B cell (primary cell): ENCODE measurements around the gene TIFAB. TPM values are rescaled to one million over a fixed set of nuclear protein-coding genes. Genes with fewer than 3 reads are reported as not detected.

Experiments
- ATAC-seq: fragments of 200-7000 bp; cut with Tn5 transposase; one replicate; pipeline ENCODE4 v1.10.0; 2021; ENCODE audit warnings: low read depth, mild to moderate bottlenecking, moderate number of reproducible peaks, moderate library complexity
- CTCF ChIA-PET: fragments of 350-600 bp; sonication (Branson Sonifier 250); formaldehyde crosslinking; loops from one replicate; lab custom pipeline; 2021; ENCODE audit warnings: antibody characterized with exemption, inconsistent platforms; lab: Charles Lee
- POLR2A ChIA-PET: fragments of 350-600 bp; sonication (Branson Sonifier 250); formaldehyde crosslinking; loops from one replicate; lab custom pipeline; 2021; ENCODE audit warnings: antibody characterized with exemption; lab: Charles Lee
- DNase-seq: peaks from one replicate; pipeline ENCODE4 v3.0.0; 2013
- H2AFZ ChIP-seq: 2 replicates; pipeline ENCODE4 v1.6.1; 2012; ENCODE audit warnings: mild to moderate bottlenecking, low read depth, low read length; ENCODE audit not compliant: insufficient read depth, poor library complexity, severe bottlenecking
- H3K27ac ChIP-seq, 2 donors: 1 replicate in 1 of 2; 2 replicates in 1 of 2; pipeline ENCODE4 v1.5.1; 2012 to 2013; ENCODE audit warnings: low read length in 2 of 2, mild to moderate bottlenecking in 2 of 2, moderate library complexity in 1 of 2
- H3K27me3 ChIP-seq, 4 experiments: fragments of 200-600 bp in 1 of 4; sonication (generic) in 1 of 4; replicated peaks in 1 of 4; 1 replicate in 2 of 4; 2 replicates in 2 of 4; pipeline versions ENCODE4 v1.6.1 to v1.7.0; 2013 to 2016; ENCODE audit warnings: low read length in 3 of 4, mild to moderate bottlenecking in 2 of 4, mixed read lengths in 1 of 4, moderate library complexity in 1 of 4; ENCODE audit not compliant: insufficient read depth in 4 of 4, control insufficient read depth in 3 of 4; ENCODE audit errors: control extremely low read depth in 1 of 4
- H3K36me3 ChIP-seq, 2 experiments: replicated peaks in 1 of 2; 1 replicate in 1 of 2; 2 replicates in 1 of 2; pipeline versions ENCODE4 v1.6.1 to v1.7.1; 2013; ENCODE audit warnings: low read length in 1 of 2; ENCODE audit not compliant: insufficient read depth in 2 of 2, control insufficient read depth in 1 of 2; ENCODE audit errors: control extremely low read depth in 1 of 2, extremely low read depth in 1 of 2
- H3K4me1 ChIP-seq, 2 donors: fragments of 200-600 bp in 1 of 2; sonication (generic) in 1 of 2; 1 replicate in 1 of 2; 2 replicates in 1 of 2; pipeline versions ENCODE4 v1.5.1 to v1.6.1; 2013 to 2017; ENCODE audit warnings: low read length in 2 of 2; ENCODE audit not compliant: control insufficient read depth in 2 of 2, insufficient read depth in 2 of 2
- H3K4me2 ChIP-seq: replicated peaks from 2 replicates; pipeline ENCODE3; 2012; ENCODE audit warnings: mild to moderate bottlenecking, low read depth, low read length; ENCODE audit not compliant: poor library complexity, severe bottlenecking
- H3K4me3 ChIP-seq, 5 experiments: fragments of 200-600 bp in 1 of 5; sonication (generic) in 1 of 5; 1 replicate in 3 of 5; 2 replicates in 2 of 5; pipeline versions ENCODE4 v1.5.1 to v1.7.0; 2011 to 2016; ENCODE audit warnings: low read length in 4 of 5, mild to moderate bottlenecking in 4 of 5, low read depth in 2 of 5, control low read depth in 1 of 5, moderate library complexity in 1 of 5; ENCODE audit not compliant: insufficient read depth in 1 of 5; ENCODE audit errors: control extremely low read depth in 1 of 5, extremely low read depth in 1 of 5
- H3K79me2 ChIP-seq: fragments of 200-600 bp; sonication (generic); one replicate; pipeline ENCODE4 v1.6.0; 2016; ENCODE audit warnings: low read length; ENCODE audit not compliant: control insufficient read depth, insufficient read depth
- H3K9ac ChIP-seq: fragments of 200-600 bp; sonication (generic); 2 replicates; pipeline ENCODE4 v1.6.1; 2017; ENCODE audit warnings: mild to moderate bottlenecking, low read length, moderate library complexity
- H3K9me3 ChIP-seq, 3 donors: one replicate each; pipeline versions ENCODE4 v1.6.1 to v1.7.1; 2013; ENCODE audit warnings: low read length in 2 of 3; ENCODE audit not compliant: control insufficient read depth in 2 of 3, insufficient read depth in 1 of 3; ENCODE audit errors: control extremely low read depth in 1 of 3
- H4K20me1 ChIP-seq: 2 replicates; pipeline ENCODE4 v1.6.0; 2012; ENCODE audit warnings: mild to moderate bottlenecking, low read length; ENCODE audit not compliant: insufficient read depth, control insufficient read depth, poor library complexity, severe bottlenecking
- H3K27ac Mint-ChIP-seq: one replicate; pipeline ENCODE4 v1.8.0; 2021; ENCODE audit warnings: mixed read lengths
- H3K27me3 Mint-ChIP-seq: one replicate; pipeline ENCODE4 v1.8.0; 2021; ENCODE audit warnings: mixed read lengths
- H3K4me1 Mint-ChIP-seq: one replicate; pipeline ENCODE4 v1.8.0; 2021; ENCODE audit warnings: mixed read lengths
- H3K4me3 Mint-ChIP-seq: one replicate; pipeline ENCODE4 v1.8.0; 2021; ENCODE audit warnings: mixed read lengths
- H3K9me3 Mint-ChIP-seq: one replicate; pipeline ENCODE4 v1.8.0; 2022; ENCODE audit warnings: mixed read lengths; ENCODE audit not compliant: insufficient read depth
- CTCF ChIP-seq: fragments of 200-600 bp; IDR thresholded peaks from one replicate; pipeline ENCODE4 v1.8.0; 2022; ENCODE audit warnings: antibody characterized with exemption, mild to moderate bottlenecking
- EZH2 ChIP-seq: IDR thresholded peaks from 2 replicates; pipeline ENCODE4 v1.6.1; 2012; ENCODE audit warnings: borderline replicate concordance, low read depth, mild to moderate bottlenecking, moderate library complexity, low read length; ENCODE audit not compliant: insufficient read depth, poor library complexity, severe bottlenecking
- WGBS: methylation state at CpG from one replicate; pipeline ENCODE4 v1.1.5; 2013; ENCODE audit warnings: missing lambda C conversion rate; ENCODE audit not compliant: insufficient coverage; 5-methylcytosine and 5-hydroxymethylcytosine counted together
- intact Hi-C: fragments of 100-400 bp; cut with micrococcal nuclease; formaldehyde crosslinking; loops from one replicate; pipeline ENCODE4 v1.10.0; 2022
- polyA plus RNA-seq: library from polyadenylated mRNA; depleted of rRNA; stranded (reverse); fragments of >200 nt; gene quantifications from 2 replicates; pipeline ENCODE4 v1.2.3, GENCODE V29; 2012
- small RNA-seq: library from RNA; depleted of rRNA; stranded (forward); fragments of <200 nt; gene quantifications from one replicate; pipeline ENCODE3, GENCODE V24; 2012; ENCODE audit warnings: low replicate concordance, low read depth; ENCODE audit not compliant: insufficient read length
- total RNA-seq, 2 donors: library from RNA; stranded (reverse); fragments of 120-200 nt in 1 of 2; gene quantifications; 1 replicate in 1 of 2; 2 replicates in 1 of 2; pipeline versions ENCODE4 v1.2.3 to v1.2.4, GENCODE V29; 2013 to 2022

The TIFAB gene
- total and polyA plus RNA-seq, 2 donors (not counting 1 experiment from before 2014, with no cell fraction given): not detected

GRCh38 chr5:135398160-135398854 lies 53.8 kb downstream of the TIFAB start:
- H3K27ac ChIP-seq: peak overlapping the region in 1 of 2 donors; percentile 64
- no peaks in the 10 kb centered on the region for H3K36me3 ChIP-seq
- no peaks in the 10 kb centered on the region for H3K27me3 ChIP-seq
- peak overlapping the region; percentile 68 for H3K27ac Mint-ChIP-seq
- peak overlapping the region; percentile 90 for H3K4me2 ChIP-seq
- peaks cover 36 to 43% of the 10 kb centered on the region in 2 donors for H3K4me1 ChIP-seq
- peaks cover 26% of the 10 kb centered on the region for H4K20me1 ChIP-seq
- H3K4me3 Mint-ChIP-seq: peak overlapping the region; percentile 86
- H3K9ac ChIP-seq: peak overlapping the region; percentile 83
- peak overlapping the region; percentile 97 for H2AFZ ChIP-seq
- H3K9me3 Mint-ChIP-seq: no peaks in the 10 kb centered on the region
- DNase-seq (no peak), ATAC-seq (peak; percentile 15)
- under 1% methylated on average over 43 of the region's 43 CpGs for whole genome bisulfite sequencing
- intact Hi-C loops: loop anchor here (2.0 to 5.0 kb wide), 2 partner anchors 494 to 734 kb away; partner anchors contain the start of genes PCBD2 and SMAD5
- peaks cover 0 to 7% (median 0%) of the 10 kb centered on the region in 3 donors for H3K9me3 ChIP-seq
- peaks cover 56% of the 10 kb centered on the region for H3K4me1 Mint-ChIP-seq
- TF ChIP-seq CTCF (no peak), EZH2 (no peak)
- H3K27me3 Mint-ChIP-seq: no peaks in the 10 kb centered on the region
- H3K79me2 ChIP-seq: peaks cover 55% of the 10 kb centered on the region
- ChIA-PET POLR2A (no interaction called here), CTCF (no interaction called here)
- peak overlapping the region; percentile 61 to 80 (median 72) for H3K4me3 ChIP-seq

Small RNA genes within 50 kb of the gene (small RNA-seq; reads per million reads assigned to genes)
- not detected for gene DCANP1

Other genes starting within 250 kb of the TIFAB start
- gene MACROH2A1, start 53.1 kb downstream of the TIFAB start, total RNA-seq: 99.7 and 100.0 TPM in 2 replicates
- gene MACROH2A1, start 53.1 kb downstream of the TIFAB start, polyA plus RNA-seq: 80.1 and 95.1 TPM in 2 replicates
- 0.10 TPM in 1 of 2 replicates, not detected in the other for gene DCANP1, start 5.0 kb downstream of the TIFAB start, total RNA-seq
- gene DCANP1, start 5.0 kb downstream of the TIFAB start, polyA plus RNA-seq: not detected in 2 replicates
- gene NEUROG1, start 83.6 kb upstream of the TIFAB start, total RNA-seq: not detected in 2 replicates
- not detected in 2 replicates for gene NEUROG1, start 83.6 kb upstream of the TIFAB start, polyA plus RNA-seq
- gene CXCL14, start 126.6 kb upstream of the TIFAB start, total RNA-seq: not detected in 2 replicates
- not detected in 2 replicates for gene CXCL14, start 126.6 kb upstream of the TIFAB start, polyA plus RNA-seq